NK-92 (cell line): ENCODE measurements around the gene CMTR1.

Source experiments
- DNase-seq: peaks from one replicate; lab custom pipeline; 2025; ENCODE audit not compliant: unreplicated experiment; lab: John Stamatoyannopoulos, UW

Gene CMTR1

GRCh38 chr6:37477656-37478435 lies 44.8 kb downstream of the CMTR1 start:
- no peak for DNase-seq

GRCh38 chr6:37478827-37479226 lies 45.8 kb downstream of the CMTR1 start:
- no peak for DNase-seq

- DNase-seq: no peak
Observed at GRCh38 chr6:37479266-37479854, 46.3 kb downstream of the CMTR1 start.

- no peak for DNase-seq
Observed at GRCh38 chr6:37480118-37480736, 47.2 kb downstream of the CMTR1 start.

- DNase-seq: no peak
Observed at GRCh38 chr6:37480951-37481534, 48.0 kb downstream of the CMTR1 start.

GRCh38 chr6:37481711-37482605 lies 48.9 kb downstream of the CMTR1 start:
- DNase-seq: no peak

GRCh38 chr6:37482606-37483251 lies 49.7 kb downstream of the CMTR1 start:
- DNase-seq: no peak

- DNase-seq: no peak
Observed at GRCh38 chr6:37483252-37483901, 50.4 kb downstream of the CMTR1 start.

- no peak for DNase-seq
Observed at GRCh38 chr6:37483917-37484785, 51.1 kb downstream of the CMTR1 start.

GRCh38 chr6:37484786-37485170 lies 51.8 kb downstream of the CMTR1 start:
- no peak for DNase-seq

GRCh38 chr6:37485291-37485702 lies 52.3 kb downstream of the CMTR1 start:
- DNase-seq: no peak

GRCh38 chr6:37486121-37486839 lies 53.3 kb downstream of the CMTR1 start:
- DNase-seq: no peak

- no peak for DNase-seq
Observed at GRCh38 chr6:37487591-37488380, 54.8 kb downstream of the CMTR1 start.

- DNase-seq: no peak
Observed at GRCh38 chr6:37488476-37488875, 55.5 kb downstream of the CMTR1 start.

GRCh38 chr6:37489697-37490336 lies 56.8 kb downstream of the CMTR1 start:
- no peak for DNase-seq

- no peak for DNase-seq
Observed at GRCh38 chr6:37490536-37491170, 57.6 kb downstream of the CMTR1 start.
